ENCODE measurements around the gene MPPED1. TPM values are rescaled to one million over a fixed set of nuclear protein-coding genes. Genes with fewer than 3 reads are reported as not detected.

Gene MPPED1
- total RNA-seq, 1 experiment from 2014 or later = 0.28 TPM

DNA sequence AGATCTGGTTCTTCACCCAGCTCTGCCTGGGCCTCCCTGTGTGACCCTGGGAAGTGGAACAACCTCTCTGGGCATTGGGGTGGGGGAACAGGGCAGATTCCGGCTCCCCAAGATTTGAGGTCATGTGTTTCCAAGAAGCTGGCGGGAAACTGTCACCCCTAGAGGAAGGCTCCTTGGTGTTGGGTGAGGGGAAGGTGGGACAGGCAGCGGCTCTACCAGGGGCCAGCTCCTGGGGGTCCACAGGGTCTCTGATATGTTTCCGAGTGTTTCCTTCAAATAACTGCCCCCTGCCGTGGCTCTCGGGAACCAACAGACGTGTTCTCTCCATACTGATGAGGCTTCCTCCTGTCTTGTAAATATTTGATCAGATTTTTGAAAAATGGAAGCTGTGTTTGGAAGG is 78.5 kb downstream of the MPPED1 start:
- H3K23me2 ChIP-seq (ENCODE audit: insufficient read length, low read depth, low read length, poor library complexity, severe bottlenecking) = no peaks in the 10 kb centered on the region
- no peak overlapping the region for H3T11ph ChIP-seq (ENCODE audit: low read length)
- H3K14ac ChIP-seq (ENCODE audit: insufficient read depth, low read length) = no peak overlapping the region
- no CpG with 5 or more reads among the region's 7 CpGs for WGBS (ENCODE audit: extremely low coverage, insufficient read length, low lambda C conversion rate)
- no peaks in the 10 kb centered on the region for H3K4me1 ChIP-seq (ENCODE audit: insufficient read depth, low read length)
- no peak overlapping the region for H3K4me2 ChIP-seq (ENCODE audit: insufficient read depth, insufficient read length, low read length)
- no peak overlapping the region for H3K18ac ChIP-seq (ENCODE audit: insufficient read length, low read depth, low read length)
- H2AFZ ChIP-seq (ENCODE audit: low read length) = no peak overlapping the region
- no peak overlapping the region for H4K5ac ChIP-seq (ENCODE audit: insufficient read length, low read depth, low read length)
- no peak overlapping the region for H3K56ac ChIP-seq (ENCODE audit: insufficient read length, low read depth, low read length)
- H3K4me3 Mint-ChIP-seq = no peak overlapping the region
- H3K27me3 Mint-ChIP-seq (ENCODE audit: low read depth) = peaks cover 10% of the 10 kb centered on the region
- H2AK5ac ChIP-seq (ENCODE audit: insufficient read length, low read length) = no peak overlapping the region
- H3K23ac ChIP-seq (ENCODE audit: insufficient read length, low read depth, low read length) = no peak overlapping the region
- no peaks in the 10 kb centered on the region for H3K79me1 ChIP-seq (ENCODE audit: insufficient read depth, low read depth, low read length, poor library complexity, severe bottlenecking)
- no peak overlapping the region for H3K4ac ChIP-seq (ENCODE audit: low read depth, low read length)
- peaks cover 0 to 11% (median 2%) of the 10 kb centered on the region in 3 experiments; a peak in 3 of 7 replicates for H3K36me3 Mint-ChIP-seq (ENCODE audit: insufficient read depth in 1 of 3, low read depth in 3 of 3)
- no peak overlapping the region for H3K27ac ChIP-seq (ENCODE audit: insufficient read length, low read depth, low read length)
- no peaks in the 10 kb centered on the region for H4K20me1 ChIP-seq (ENCODE audit: control insufficient read depth, insufficient read depth, insufficient read length)
- no peak overlapping the region for H3K27ac Mint-ChIP-seq
- no peaks in the 10 kb centered on the region for H3K4me1 Mint-ChIP-seq
- peaks cover 12 to 22% of the 10 kb centered on the region in 2 experiments for H3K9me3 Mint-ChIP-seq
- H3K79me2 ChIP-seq (ENCODE audit: insufficient read depth, low read length) = no peaks in the 10 kb centered on the region
- H4K8ac ChIP-seq (replicated peaks; ENCODE audit: insufficient read length, low read depth, low read length) = no peak overlapping the region
- no peak overlapping the region for H2BK5ac ChIP-seq (ENCODE audit: insufficient read length, low read length)
- no peaks in the 10 kb centered on the region for H3K27me3 ChIP-seq (ENCODE audit: insufficient read depth, low read length)
- H2BK20ac ChIP-seq (ENCODE audit: low read depth, low read length, poor library complexity, severe bottlenecking) = no peak overlapping the region
- no peak overlapping the region for H2BK12ac ChIP-seq (ENCODE audit: insufficient read length, low read depth, low read length)
- H3K9ac ChIP-seq (ENCODE audit: extremely low read depth, insufficient read length, low read length) = no peak overlapping the region
- H2BK15ac ChIP-seq (ENCODE audit: low read depth, low read length) = no peak overlapping the region
- H2BK120ac ChIP-seq (ENCODE audit: low read depth, low read length, poor library complexity, severe bottlenecking) = no peak overlapping the region
- no peak for DNase-seq
- TF ChIP-seq, protein P1, sequence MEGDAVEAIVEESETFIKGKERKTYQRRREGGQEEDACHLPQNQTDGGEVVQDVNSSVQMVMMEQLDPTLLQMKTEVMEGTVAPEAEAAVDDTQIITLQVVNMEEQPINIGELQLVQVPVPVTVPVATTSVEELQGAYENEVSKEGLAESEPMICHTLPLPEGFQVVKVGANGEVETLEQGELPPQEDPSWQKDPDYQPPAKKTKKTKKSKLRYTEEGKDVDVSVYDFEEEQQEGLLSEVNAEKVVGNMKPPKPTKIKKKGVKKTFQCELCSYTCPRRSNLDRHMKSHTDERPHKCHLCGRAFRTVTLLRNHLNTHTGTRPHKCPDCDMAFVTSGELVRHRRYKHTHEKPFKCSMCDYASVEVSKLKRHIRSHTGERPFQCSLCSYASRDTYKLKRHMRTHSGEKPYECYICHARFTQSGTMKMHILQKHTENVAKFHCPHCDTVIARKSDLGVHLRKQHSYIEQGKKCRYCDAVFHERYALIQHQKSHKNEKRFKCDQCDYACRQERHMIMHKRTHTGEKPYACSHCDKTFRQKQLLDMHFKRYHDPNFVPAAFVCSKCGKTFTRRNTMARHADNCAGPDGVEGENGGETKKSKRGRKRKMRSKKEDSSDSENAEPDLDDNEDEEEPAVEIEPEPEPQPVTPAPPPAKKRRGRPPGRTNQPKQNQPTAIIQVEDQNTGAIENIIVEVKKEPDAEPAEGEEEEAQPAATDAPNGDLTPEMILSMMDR (conservative IDR thresholded peaks at IDR 0.05) = no peak
- no peaks in the 10 kb centered on the region for H3K9me3 ChIP-seq (ENCODE audit: control insufficient read depth, low read depth, low read length)
- no peak overlapping the region for H4K91ac ChIP-seq (ENCODE audit: insufficient read length, low read depth, low read length)

All from H9 (cell line).